Body of pancreas (tissue), 4 donors: ENCODE measurements around the gene TRMT10B.

Experiments used
- POLR2A ChIP-seq, 3 donors: fragments of 450-650 bp; IDR thresholded peaks; one replicate each; pipeline ENCODE4 v1.6.1; 2016; ENCODE audit warnings: antibody characterized with exemption in 3 of 3, mild to moderate bottlenecking in 2 of 3
- TF ChIP-seq, protein P1 (sequence below), 7 experiments: fragments of 450-650 bp in 4 of 7; fragments of 200-600 bp in 3 of 7; sonication (generic) in 3 of 7; IDR thresholded peaks; one replicate each; pipeline ENCODE4 v1.5.1; 2016 to 2019; ENCODE audit warnings: antibody characterized with exemption in 7 of 7

DNA sequence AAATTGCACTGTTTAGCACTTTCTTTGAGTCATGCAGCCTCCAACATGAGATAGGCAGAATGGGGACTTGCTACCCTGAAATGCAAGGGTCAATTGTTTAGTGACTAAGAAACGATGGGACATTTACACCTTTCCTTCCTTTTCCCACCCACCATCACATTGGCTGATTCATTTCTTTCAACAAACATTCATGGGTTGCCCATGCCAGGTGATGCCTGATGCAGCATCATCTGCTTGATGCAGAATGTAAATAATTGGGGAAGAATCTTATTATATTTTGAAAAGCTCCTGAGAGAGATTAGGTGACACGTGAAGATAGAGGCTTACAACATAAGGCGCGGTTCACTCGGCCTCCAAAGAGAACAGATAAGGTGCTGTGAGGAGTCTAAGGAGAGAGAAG is 4.5 kb upstream of the TRMT10B start:
- no peak for TF ChIP-seq POLR2A (IDR thresholded peaks at IDR 0.05)
- TF ChIP-seq, protein P1, sequence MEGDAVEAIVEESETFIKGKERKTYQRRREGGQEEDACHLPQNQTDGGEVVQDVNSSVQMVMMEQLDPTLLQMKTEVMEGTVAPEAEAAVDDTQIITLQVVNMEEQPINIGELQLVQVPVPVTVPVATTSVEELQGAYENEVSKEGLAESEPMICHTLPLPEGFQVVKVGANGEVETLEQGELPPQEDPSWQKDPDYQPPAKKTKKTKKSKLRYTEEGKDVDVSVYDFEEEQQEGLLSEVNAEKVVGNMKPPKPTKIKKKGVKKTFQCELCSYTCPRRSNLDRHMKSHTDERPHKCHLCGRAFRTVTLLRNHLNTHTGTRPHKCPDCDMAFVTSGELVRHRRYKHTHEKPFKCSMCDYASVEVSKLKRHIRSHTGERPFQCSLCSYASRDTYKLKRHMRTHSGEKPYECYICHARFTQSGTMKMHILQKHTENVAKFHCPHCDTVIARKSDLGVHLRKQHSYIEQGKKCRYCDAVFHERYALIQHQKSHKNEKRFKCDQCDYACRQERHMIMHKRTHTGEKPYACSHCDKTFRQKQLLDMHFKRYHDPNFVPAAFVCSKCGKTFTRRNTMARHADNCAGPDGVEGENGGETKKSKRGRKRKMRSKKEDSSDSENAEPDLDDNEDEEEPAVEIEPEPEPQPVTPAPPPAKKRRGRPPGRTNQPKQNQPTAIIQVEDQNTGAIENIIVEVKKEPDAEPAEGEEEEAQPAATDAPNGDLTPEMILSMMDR (IDR thresholded peaks at IDR 0.05): no peak
